Neural progenitor cell (in vitro differentiated cells): Measurements from ENCODE around the gene HAT1. TPM values are rescaled to one million over a fixed set of nuclear protein-coding genes. Genes with fewer than 3 reads are reported as not detected.

ENCODE experiments used
- DNase-seq: peaks from one replicate; pipeline ENCODE4 v3.0.0-alpha.2; 2016; ENCODE audit warnings: low spot score
- H2AFZ ChIP-seq: fragments of 200-600 bp; sonication (generic); replicated peaks from 2 replicates; pipeline ENCODE4 v1.6.1; 2016; ENCODE audit warnings: antibody characterized with exemption
- H3F3A ChIP-seq: fragments of 200-600 bp; sonication (generic); 2 replicates; pipeline ENCODE4 v1.6.1; 2016; ENCODE audit warnings: antibody characterized with exemption, low read depth
- H3K27ac ChIP-seq: fragments of 200-600 bp; sonication (generic); 2 replicates; pipeline ENCODE4 v1.5.1; 2016; ENCODE audit warnings: mild to moderate bottlenecking
- H3K27me3 ChIP-seq: fragments of 200-600 bp; sonication (generic); 2 replicates; pipeline ENCODE4 v1.6.1; 2016; ENCODE audit warnings: mild to moderate bottlenecking, moderate library complexity
- H3K36me3 ChIP-seq: fragments of 200-600 bp; sonication (generic); 2 replicates; pipeline ENCODE4 v1.5.1; 2016
- H3K4me1 ChIP-seq: fragments of 200-600 bp; sonication (generic); 2 replicates; pipeline ENCODE4 v1.6.1; 2016; ENCODE audit warnings: mixed run types
- H3K4me2 ChIP-seq: fragments of 200-600 bp; sonication (generic); 2 replicates; pipeline ENCODE4 v1.6.1; 2016
- H3K4me3 ChIP-seq: fragments of 200-600 bp; sonication (generic); 2 replicates; pipeline ENCODE4 v1.5.1; 2016
- H3K79me2 ChIP-seq: fragments of 200-600 bp; sonication (generic); 2 replicates; pipeline ENCODE4 v1.6.1; 2016; ENCODE audit warnings: low read depth
- H3K9ac ChIP-seq: fragments of 200-600 bp; sonication (generic); 2 replicates; pipeline ENCODE4 v1.6.1; 2016
- H3K9me3 ChIP-seq: fragments of 200-600 bp; sonication (generic); 2 replicates; pipeline ENCODE4 v1.5.1; 2016; ENCODE audit warnings: low read depth
- H4K20me1 ChIP-seq: fragments of 200-600 bp; sonication (generic); 2 replicates; pipeline ENCODE4 v1.6.1; 2016; ENCODE audit warnings: low read depth
- H3K27ac Mint-ChIP-seq: 3 replicates; pipeline ENCODE4 v1.8.0; 2021; ENCODE audit warnings: mixed read lengths
- H3K27me3 Mint-ChIP-seq: 2 replicates; pipeline ENCODE4 v1.8.0; 2022; ENCODE audit warnings: low read depth, mild to moderate bottlenecking, inconsistent platforms, moderate library complexity, mixed read lengths; ENCODE audit not compliant: insufficient read depth
- H3K36me3 Mint-ChIP-seq: 3 replicates; pipeline ENCODE4 v1.8.0; 2021; ENCODE audit warnings: mixed read lengths
- H3K4me1 Mint-ChIP-seq: 3 replicates; pipeline ENCODE4 v1.8.0; 2021; ENCODE audit warnings: mixed read lengths
- H3K4me3 Mint-ChIP-seq: 3 replicates; pipeline ENCODE4 v1.8.0; 2021; ENCODE audit warnings: mild to moderate bottlenecking, moderate library complexity, mixed read lengths
- H3K9me3 Mint-ChIP-seq: 3 replicates; pipeline ENCODE4 v1.8.0; 2020; ENCODE audit warnings: mixed read lengths
- EZH2 ChIP-seq: fragments of 200-600 bp; sonication (generic); IDR thresholded peaks from 2 replicates; pipeline ENCODE4 v1.6.1; 2017; ENCODE audit warnings: antibody characterized with exemption, mild to moderate bottlenecking, moderate library complexity
- EZH2phosphoT487 ChIP-seq: fragments of 200-600 bp; sonication (generic); IDR thresholded peaks from 2 replicates; pipeline ENCODE4 v1.6.1; 2017; ENCODE audit warnings: antibody characterized with exemption
- total RNA-seq: library from RNA; depleted of rRNA; stranded (reverse); fragments of >200 nt; gene quantifications from 2 replicates; pipeline ENCODE4 v1.2.3, GENCODE V29; 2015; ENCODE audit warnings: low replicate concordance
- TF ChIP-seq, protein P1 (sequence below): fragments of 200-600 bp; sonication (generic); IDR thresholded peaks from 2 replicates; pipeline ENCODE4 v1.5.1; 2017; ENCODE audit warnings: antibody characterized with exemption, mild to moderate bottlenecking

HAT1 gene, protein sequence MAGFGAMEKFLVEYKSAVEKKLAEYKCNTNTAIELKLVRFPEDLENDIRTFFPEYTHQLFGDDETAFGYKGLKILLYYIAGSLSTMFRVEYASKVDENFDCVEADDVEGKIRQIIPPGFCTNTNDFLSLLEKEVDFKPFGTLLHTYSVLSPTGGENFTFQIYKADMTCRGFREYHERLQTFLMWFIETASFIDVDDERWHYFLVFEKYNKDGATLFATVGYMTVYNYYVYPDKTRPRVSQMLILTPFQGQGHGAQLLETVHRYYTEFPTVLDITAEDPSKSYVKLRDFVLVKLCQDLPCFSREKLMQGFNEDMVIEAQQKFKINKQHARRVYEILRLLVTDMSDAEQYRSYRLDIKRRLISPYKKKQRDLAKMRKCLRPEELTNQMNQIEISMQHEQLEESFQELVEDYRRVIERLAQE
- 63.6 and 109 TPM in 2 replicates for total RNA-seq

DNA sequence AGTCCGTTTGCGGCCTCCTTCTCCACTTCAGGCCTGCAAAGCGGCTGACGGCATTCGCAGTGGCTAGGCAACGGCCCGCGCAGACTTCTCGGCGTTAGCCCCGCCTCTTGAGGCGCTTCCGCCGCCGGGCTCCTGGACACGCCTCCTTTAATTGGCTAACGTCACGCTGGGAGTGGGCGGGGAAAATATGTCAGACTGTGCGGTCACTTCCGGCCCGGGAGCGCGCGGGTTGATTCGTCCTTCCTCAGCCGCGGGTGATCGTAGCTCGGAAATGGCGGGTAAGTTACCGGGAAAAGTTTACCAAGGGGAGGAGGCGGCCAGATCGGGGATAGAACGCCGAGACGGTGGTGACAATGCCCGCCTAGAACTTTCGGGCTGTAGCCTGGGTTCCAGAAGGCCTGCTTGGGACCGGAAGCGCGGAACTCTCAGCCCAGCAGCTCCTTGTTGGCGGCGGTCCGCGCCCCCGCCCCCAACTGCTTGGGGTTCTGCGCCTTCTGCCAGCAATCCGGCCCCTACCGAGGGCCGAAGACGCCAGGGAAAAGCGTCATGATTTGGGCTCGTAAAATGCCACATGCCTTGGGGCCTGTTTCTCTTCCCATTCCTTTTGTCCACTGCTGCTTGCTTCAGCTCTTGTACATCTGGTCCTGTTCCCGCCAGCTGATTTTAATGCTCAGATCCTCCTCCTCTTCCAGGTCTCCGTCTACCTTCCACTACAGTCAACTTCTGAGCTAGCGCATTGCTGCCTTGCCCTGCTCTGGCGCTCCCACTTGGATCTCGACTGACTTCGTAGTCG is at the start of gene HAT1:
Gene HAT1, plus strand, starts transcription at position 232 of the 793 bp plus-strand sequence. Its CDS starts 40 bp downstream, at position 272.
- no peaks in the 10 kb centered on the region for H3K9me3 Mint-ChIP-seq
- H3K4me3 Mint-ChIP-seq, result peak within 1 kb of the TSS; percentile 93
- H3K36me3 ChIP-seq, result peaks cover 4% of the 10 kb centered on the region
- DNase-seq, result peak; percentile 99
- H3K27me3 Mint-ChIP-seq, result no peaks in the 10 kb centered on the region
- peak within 1 kb of the TSS; percentile 84 for H3K27ac ChIP-seq
- H2AFZ ChIP-seq, result peak within 1 kb of the TSS; percentile 92
- H3K36me3 Mint-ChIP-seq, result peaks cover 14% of the 10 kb centered on the region
- H3K27ac Mint-ChIP-seq, result peak within 1 kb of the TSS; percentile 98
- H3K9ac ChIP-seq, result peak within 1 kb of the TSS; percentile 85
- H4K20me1 ChIP-seq, result no peaks in the 10 kb centered on the region
- H3K79me2 ChIP-seq, result peaks cover 49% of the 10 kb centered on the region
- H3K27me3 ChIP-seq, result no peaks in the 10 kb centered on the region
- H3K4me2 ChIP-seq, result peak within 1 kb of the TSS; percentile 91
- H3K4me1 ChIP-seq, result peaks cover 6% of the 10 kb centered on the region
- H3F3A ChIP-seq, result peaks cover 20% of the 10 kb centered on the region
- H3K4me1 Mint-ChIP-seq, result peaks cover 19% of the 10 kb centered on the region
- peak within 1 kb of the TSS; percentile 77 for H3K4me3 ChIP-seq
- H3K9me3 ChIP-seq, result no peaks in the 10 kb centered on the region
- TF ChIP-seq, protein P1, sequence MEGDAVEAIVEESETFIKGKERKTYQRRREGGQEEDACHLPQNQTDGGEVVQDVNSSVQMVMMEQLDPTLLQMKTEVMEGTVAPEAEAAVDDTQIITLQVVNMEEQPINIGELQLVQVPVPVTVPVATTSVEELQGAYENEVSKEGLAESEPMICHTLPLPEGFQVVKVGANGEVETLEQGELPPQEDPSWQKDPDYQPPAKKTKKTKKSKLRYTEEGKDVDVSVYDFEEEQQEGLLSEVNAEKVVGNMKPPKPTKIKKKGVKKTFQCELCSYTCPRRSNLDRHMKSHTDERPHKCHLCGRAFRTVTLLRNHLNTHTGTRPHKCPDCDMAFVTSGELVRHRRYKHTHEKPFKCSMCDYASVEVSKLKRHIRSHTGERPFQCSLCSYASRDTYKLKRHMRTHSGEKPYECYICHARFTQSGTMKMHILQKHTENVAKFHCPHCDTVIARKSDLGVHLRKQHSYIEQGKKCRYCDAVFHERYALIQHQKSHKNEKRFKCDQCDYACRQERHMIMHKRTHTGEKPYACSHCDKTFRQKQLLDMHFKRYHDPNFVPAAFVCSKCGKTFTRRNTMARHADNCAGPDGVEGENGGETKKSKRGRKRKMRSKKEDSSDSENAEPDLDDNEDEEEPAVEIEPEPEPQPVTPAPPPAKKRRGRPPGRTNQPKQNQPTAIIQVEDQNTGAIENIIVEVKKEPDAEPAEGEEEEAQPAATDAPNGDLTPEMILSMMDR, result no peak

DNA sequence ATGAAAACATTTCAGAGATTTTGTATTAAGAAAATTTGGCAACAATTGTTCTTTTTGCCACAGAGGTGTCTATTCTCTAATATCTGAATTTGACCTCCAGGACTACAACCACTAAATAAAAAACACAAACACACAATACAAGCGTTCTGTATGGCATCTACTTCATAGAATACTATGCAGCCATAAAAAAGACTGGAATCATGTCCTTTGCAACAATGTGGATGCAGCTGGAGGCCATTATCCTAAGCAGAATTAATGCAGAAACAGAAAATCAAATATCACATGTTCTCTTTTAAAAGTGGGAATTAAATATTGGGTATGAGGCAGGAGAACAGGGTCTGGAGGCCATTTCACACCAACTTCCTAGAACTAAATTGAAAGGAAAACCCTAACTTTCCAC is 47.7 kb upstream of the HAT1 start:
- Mint-ChIP-seq H3K36me3 (peaks cover 22% of the 10 kb centered on the region), H3K27me3 (no peaks in the 10 kb centered on the region), H3K27ac (no peak overlapping the region), H3K4me1 (peaks cover 9% of the 10 kb centered on the region), H3K4me3 (no peak overlapping the region), H3K9me3 (peaks cover 2% of the 10 kb centered on the region)
- Histone ChIP-seq H3K27me3 (no peaks in the 10 kb centered on the region), H2AFZ (no peak overlapping the region), H3F3A (no peaks in the 10 kb centered on the region), H3K4me2 (no peak overlapping the region), H3K9ac (no peak overlapping the region), H3K4me3 (no peak overlapping the region), H3K79me2 (no peaks in the 10 kb centered on the region), H3K9me3 (no peaks in the 10 kb centered on the region), H3K36me3 (no peaks in the 10 kb centered on the region), H4K20me1 (no peaks in the 10 kb centered on the region), H3K27ac (no peak overlapping the region), H3K4me1 (peaks cover 7% of the 10 kb centered on the region)
- DNase-seq, result no peak
- TF ChIP-seq EZH2phosphoT487 (no peak), EZH2 (no peak)
- TF ChIP-seq, protein P1, result no peak

DNA sequence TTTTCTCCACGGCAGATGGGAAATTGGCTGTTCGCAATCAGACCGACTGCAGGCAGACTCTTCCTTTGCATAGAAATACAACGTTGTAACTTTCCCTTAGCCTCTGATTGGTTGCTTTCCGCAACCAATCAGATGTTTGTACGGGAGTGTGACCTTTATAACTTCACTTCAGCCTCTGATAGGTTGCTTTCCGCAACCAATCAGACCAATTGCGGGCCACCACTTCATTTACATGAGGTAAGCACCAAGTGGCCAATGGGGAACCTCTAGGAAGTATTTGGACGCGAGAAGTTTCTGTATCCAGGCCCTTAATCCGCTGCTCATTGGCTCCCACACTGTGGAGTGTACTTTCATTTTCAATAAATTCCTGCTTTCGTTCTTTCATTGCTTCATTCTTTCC is 47.3 kb upstream of the HAT1 start:
- TF ChIP-seq, protein P1, result no peak
- H3K9ac ChIP-seq, result no peak overlapping the region
- no peaks in the 10 kb centered on the region for H3K79me2 ChIP-seq
- no peaks in the 10 kb centered on the region for H3F3A ChIP-seq
- no peak overlapping the region for H3K4me3 ChIP-seq
- H3K36me3 Mint-ChIP-seq, result peaks cover 22% of the 10 kb centered on the region
- H3K9me3 Mint-ChIP-seq, result peaks cover 2% of the 10 kb centered on the region
- no peaks in the 10 kb centered on the region for H3K27me3 ChIP-seq
- H3K4me1 Mint-ChIP-seq, result peaks cover 13% of the 10 kb centered on the region
- H3K4me1 ChIP-seq, result peaks cover 7% of the 10 kb centered on the region
- no peak for DNase-seq
- H3K9me3 ChIP-seq, result no peaks in the 10 kb centered on the region
- no peak overlapping the region for H3K4me3 Mint-ChIP-seq
- no peak overlapping the region for H3K27ac ChIP-seq
- H3K36me3 ChIP-seq, result no peaks in the 10 kb centered on the region
- H2AFZ ChIP-seq, result no peak overlapping the region
- no peaks in the 10 kb centered on the region for H4K20me1 ChIP-seq
- no peak overlapping the region for H3K4me2 ChIP-seq
- no peak overlapping the region for H3K27ac Mint-ChIP-seq
- no peaks in the 10 kb centered on the region for H3K27me3 Mint-ChIP-seq
